Tibial artery (tissue), 4 donors: Measurements from ENCODE around the gene PRR23E.

Experiments used
- DNase-seq, 2 donors: peaks; one replicate each; pipeline ENCODE4 v3.0.0-alpha.2; 2019
- H3K27ac ChIP-seq, 2 donors: fragments of 200-600 bp; sonication (generic) in 1 of 2; 1 replicate in 1 of 2; 2 replicates in 1 of 2; pipeline ENCODE4 v1.5.1; 2018 to 2019; ENCODE audit warnings: mild to moderate bottlenecking in 1 of 2
- H3K27me3 ChIP-seq, 2 donors: fragments of 200-600 bp; sonication (generic) in 1 of 2; one replicate each; pipeline versions ENCODE4 v1.5.1 to v1.6.0; 2016 to 2019
- H3K36me3 ChIP-seq, 3 donors: fragments of 200-600 bp; sonication (generic) in 2 of 3; one replicate each; pipeline ENCODE4 v1.5.1; 2016 to 2019; ENCODE audit warnings: mild to moderate bottlenecking in 2 of 3
- H3K4me1 ChIP-seq, 4 donors: fragments of 200-600 bp; sonication (generic) in 2 of 4; 1 replicate in 3 of 4; 2 replicates in 1 of 4; pipeline ENCODE4 v1.5.1; 2016 to 2019
- H3K4me3 ChIP-seq, 2 donors: fragments of 200-600 bp; sonication (generic) in 1 of 2; 1 replicate in 1 of 2; 2 replicates in 1 of 2; pipeline ENCODE4 v1.5.1; 2018 to 2019; ENCODE audit warnings: mild to moderate bottlenecking in 2 of 2
- H3K9me3 ChIP-seq, 3 donors: fragments of 200-600 bp; sonication (generic) in 1 of 3; one replicate each; pipeline ENCODE4 v1.5.1; 2016 to 2019
- intact Hi-C: fragments of 100-400 bp; cut with DNase I; formaldehyde crosslinking; loops from one replicate; pipeline ENCODE4 v1.15.0; 2023; ENCODE audit warnings: low total_unique reads
- TF ChIP-seq, protein P1 (sequence below), 2 experiments: fragments of 200-600 bp in 1 of 2; fragments of 450-650 bp in 1 of 2; IDR thresholded peaks; one replicate each; pipeline ENCODE4 v1.5.1; 2017 to 2019; ENCODE audit warnings: antibody characterized with exemption in 2 of 2, mild to moderate bottlenecking in 1 of 2, moderate library complexity in 1 of 2

PRR23E gene

DNA sequence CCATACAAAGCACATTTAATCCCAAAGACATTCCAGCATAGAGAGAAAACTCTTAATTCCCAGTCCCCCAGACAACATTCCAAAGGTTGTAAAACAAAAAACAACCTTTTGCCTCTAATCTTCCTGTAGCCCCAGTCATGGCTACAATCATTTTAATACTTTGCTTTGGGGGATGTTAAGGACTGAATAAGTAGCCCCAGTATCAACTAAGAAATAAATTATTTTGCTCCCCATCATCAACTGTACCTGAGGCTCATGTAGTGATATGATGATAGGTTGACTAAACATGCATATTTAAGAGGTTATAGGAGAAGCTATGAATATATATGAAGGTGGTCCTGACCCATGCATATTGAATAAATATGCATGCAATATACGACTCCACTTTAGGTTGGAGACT lies 54.4 kb downstream of the PRR23E start:
- DNase-seq, result no peak
- H3K9me3 ChIP-seq, result peaks cover 0 to 13% (median 5%) of the 10 kb centered on the region in 3 donors
- no peaks in the 10 kb centered on the region for H3K4me1 ChIP-seq
- H3K36me3 ChIP-seq, result no peaks in the 10 kb centered on the region
- TF ChIP-seq, protein P1, sequence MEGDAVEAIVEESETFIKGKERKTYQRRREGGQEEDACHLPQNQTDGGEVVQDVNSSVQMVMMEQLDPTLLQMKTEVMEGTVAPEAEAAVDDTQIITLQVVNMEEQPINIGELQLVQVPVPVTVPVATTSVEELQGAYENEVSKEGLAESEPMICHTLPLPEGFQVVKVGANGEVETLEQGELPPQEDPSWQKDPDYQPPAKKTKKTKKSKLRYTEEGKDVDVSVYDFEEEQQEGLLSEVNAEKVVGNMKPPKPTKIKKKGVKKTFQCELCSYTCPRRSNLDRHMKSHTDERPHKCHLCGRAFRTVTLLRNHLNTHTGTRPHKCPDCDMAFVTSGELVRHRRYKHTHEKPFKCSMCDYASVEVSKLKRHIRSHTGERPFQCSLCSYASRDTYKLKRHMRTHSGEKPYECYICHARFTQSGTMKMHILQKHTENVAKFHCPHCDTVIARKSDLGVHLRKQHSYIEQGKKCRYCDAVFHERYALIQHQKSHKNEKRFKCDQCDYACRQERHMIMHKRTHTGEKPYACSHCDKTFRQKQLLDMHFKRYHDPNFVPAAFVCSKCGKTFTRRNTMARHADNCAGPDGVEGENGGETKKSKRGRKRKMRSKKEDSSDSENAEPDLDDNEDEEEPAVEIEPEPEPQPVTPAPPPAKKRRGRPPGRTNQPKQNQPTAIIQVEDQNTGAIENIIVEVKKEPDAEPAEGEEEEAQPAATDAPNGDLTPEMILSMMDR (IDR thresholded peaks at IDR 0.05), result no peak
- intact Hi-C loops, result no loop called here
- peaks cover 0 to under 1% of the 10 kb centered on the region in 2 donors for H3K27me3 ChIP-seq
- no peak overlapping the region for H3K4me3 ChIP-seq
- no peak overlapping the region for H3K27ac ChIP-seq
